NCI-H526 (cell line): Measurements from ENCODE around the gene CACNG1.
"Not testable (repeated sequence)": the region's sequence is repeated elsewhere in the genome, so short reads cannot be mapped to it uniquely, and the experiment has no call there.

Experiments
- DNase-seq, 2 experiments: peaks; one replicate each; lab custom pipeline; 2025; lab: John Stamatoyannopoulos, UW

CACNG1 gene

DNA sequence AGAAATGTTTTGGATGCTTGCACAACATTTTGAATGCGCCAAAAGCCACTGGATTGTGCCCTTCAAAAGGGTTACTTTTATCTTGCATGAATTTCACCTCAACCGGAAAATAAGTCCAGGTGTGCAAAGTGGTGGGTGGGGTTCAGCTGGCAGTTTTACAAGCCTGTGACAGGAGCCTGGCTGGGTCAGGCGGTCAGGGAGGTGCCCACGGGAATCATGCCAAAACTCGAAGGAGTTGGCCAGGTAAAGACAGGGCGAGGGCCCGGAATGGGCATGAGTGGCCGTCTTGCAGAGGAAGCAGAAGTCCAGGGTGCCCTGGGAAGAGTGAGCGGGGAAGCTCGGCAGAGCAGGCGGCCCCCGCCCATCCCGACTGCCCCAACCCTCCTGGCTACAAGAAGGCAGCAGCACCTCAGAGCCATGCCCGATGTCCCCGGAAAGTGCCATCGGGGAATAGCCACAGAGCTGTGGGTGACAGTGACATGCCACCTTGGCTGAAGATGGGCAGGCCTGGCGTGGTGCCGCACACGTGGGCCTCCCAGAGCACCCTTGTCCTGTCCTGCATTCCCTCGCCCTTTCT lies 19.1 kb upstream of the CACNG1 start:
- no peak for DNase-seq

DNA sequence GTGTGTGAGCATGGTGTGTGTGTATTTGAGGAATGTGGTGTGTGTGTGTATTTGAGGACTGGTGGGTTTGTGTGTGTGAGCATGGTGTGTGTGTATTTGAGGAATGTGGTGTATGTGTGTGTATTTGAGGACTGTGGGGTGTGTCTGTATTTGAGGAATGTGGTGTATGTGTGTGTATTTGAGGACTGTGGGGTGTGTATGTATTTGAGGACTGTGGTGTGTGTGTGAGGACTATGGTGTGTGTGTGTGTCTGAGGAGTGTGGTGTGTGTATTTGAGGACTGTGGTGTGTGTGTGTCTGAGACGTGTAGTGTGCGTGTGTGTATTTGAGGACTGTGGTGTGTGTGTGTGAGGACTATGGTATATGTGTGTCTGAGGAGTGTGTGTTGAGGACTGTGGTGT lies 18.0 kb upstream of the CACNG1 start:
- DNase-seq = no peak

DNA sequence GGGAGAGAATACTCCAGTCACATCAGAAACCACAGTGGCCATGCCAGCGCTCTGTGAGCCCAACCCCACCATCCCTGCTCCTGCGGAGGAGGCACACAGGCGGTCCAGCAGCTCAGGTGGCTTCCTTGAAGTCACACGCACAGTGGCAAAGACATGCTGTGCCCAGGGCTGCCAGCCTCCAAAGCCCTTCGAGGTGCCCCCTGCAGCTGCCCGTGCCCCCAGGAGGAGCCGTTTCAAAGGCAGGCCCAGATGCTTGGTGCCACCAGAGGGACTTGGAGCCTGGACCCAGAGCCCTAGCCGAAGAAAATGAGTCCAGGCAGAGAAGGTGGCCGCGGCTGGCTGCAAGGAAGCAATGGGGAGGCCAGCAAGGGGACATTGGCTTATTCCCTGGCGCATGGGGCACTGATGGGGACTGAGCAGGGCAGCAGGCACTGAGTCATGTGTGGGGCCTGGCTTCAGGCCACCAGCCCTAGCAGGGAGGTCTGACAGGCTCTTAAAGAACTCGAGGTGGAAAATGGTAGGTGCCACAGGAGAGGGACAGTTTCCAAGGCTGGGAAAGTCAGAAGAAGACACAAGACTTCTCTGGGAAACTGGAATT lies 17.2 kb upstream of the CACNG1 start:
- no peak for DNase-seq

DNA sequence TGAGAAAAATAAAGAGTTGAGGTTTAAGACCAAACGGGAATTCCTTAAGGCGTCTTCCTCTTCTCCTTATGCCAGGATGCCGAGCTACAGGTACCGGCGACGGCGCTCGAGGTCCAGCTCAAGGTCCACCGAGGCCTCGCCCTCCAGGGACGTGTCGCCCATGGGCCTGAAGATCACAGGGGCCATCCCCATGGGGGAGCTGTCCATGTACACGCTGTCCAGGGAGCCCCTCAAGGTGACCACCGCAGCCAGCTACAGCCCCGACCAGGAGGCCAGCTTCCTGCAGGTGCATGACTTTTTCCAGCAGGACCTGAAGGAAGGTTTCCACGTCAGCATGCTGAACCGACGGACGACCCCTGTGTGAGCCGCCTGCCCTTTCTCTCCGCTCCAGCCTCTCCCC lies 13.7 kb upstream of the CACNG1 start:
- no peak for DNase-seq

DNA sequence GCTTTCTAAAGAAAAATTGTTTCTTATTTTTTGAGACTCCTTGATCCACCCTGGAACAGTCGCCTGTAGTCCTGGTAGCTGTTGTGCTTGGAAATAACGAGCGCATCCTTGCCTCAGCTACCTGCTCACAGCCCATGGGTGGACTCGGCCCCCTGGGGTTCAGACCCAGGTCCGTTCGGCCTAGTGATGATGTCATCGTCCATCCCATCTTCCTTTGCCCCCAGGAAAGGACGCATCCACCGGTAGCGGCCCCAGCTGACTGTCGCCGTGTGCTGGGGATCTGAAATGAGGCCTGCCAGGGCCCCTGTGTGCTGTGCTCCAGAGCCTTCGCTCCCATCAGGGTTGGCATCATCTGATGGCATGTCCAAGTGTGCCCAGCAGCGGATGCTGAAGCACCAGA lies 12.0 kb upstream of the CACNG1 start:
- DNase-seq = no peak

DNA sequence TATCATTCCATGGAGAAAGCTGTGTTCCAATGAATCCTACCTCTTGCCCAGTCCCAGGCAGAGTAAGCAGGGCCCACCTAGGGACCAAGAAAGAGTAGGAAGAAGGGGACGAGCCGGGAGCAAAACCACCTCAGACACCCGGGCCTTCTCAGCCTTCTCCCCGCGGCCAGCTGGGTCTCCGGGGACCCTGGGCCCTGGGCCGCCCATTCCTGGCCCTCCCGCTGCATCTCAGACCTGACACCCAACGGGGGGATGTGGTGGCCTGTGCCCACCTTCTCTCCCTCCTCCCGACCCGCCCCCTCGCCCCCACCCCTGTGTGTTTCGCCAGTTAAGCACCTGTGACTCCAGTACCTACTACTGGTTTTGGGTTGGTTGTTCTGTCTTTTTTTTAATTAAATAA lies 11.4 kb upstream of the CACNG1 start:
- DNase-seq = no peak

DNA sequence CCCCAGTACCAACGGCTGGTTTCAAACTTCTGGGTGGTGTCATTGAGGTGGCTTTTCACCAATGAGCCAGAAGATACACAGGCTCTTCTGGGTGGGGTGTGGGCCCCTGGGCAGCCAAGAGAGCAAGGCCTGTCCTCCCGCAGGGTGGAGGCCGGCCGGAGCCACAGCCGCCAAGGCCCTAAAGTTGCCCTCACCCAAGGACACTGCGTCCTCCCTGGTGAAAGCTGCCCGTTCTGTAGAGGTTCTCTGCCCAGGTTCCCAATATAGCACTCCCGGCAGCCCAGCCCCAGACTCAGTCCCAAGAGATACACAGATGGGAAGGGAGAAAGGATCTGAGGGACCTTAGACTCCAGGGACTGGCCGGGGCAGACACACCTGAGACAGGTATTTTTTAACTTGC lies 10.7 kb upstream of the CACNG1 start:
- no peak for DNase-seq

DNA sequence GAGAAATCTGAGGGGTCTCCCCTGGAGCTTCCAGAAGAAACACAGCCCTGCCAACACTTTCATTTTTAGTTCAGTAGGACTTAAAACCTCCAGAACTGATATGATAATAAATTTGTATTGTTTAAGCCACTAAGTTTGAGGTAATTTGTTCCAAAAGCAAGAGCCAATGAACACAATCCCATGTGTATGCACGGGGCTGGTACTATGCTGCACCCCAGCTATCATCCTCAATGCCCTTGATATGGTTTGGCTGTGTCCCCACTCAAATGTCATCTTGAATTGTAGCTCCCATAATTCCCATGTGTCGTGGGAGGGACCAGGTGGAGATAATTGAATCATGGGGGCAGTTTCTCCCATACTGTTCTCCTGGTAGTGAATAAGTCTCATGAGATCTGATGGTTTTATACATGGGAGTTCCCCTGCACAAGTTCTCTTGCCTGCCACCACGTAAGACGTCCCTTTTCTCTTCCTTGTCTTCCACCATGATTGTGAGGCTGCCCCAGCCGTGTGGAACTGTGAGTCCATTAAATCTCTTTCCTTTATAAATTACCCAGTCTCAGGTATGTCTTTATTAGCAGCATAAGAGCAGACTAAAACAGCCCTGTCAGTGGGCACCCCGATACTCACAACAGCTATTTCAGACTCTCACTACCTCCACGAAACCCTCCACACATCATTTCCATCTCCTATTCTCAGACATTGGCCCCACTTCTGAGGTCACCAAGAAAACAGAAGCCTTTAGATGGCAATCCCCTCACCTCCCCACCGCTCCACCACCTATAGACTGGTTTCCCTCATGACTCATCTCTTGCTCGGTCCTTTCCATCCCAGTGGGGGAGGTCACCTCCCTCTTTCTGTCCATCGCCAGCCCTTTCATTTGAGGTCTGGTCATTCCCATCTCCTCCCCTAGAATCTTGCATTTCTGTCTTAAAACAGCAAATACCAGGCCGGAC lies 8.9 kb upstream of the CACNG1 start:
- no peak for DNase-seq

DNA sequence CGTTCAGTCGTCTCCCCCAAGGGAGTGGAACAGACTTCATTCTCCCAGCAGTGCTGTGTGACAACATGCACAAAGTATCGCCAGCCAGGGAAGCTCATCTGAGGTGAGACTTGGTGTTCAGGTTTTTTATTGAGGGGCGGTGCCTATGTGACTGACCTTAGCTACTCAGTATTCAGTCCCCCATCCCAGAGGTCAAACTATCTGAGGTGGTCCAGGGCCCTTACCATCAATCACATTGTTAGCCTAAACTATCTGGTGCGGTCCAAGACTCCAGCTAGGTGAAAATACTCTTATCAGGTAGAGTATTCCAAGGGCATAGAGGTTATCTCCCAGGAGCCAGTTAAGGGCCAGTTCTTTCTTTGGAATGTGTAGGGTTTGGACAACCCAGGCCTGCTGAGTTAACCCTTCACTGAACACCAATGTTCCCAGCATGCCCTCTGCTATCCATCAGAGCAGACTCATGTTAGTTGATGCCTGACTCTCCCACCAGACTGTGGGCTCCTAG lies 5.4 kb upstream of the CACNG1 start:
- DNase-seq = no peak

DNA sequence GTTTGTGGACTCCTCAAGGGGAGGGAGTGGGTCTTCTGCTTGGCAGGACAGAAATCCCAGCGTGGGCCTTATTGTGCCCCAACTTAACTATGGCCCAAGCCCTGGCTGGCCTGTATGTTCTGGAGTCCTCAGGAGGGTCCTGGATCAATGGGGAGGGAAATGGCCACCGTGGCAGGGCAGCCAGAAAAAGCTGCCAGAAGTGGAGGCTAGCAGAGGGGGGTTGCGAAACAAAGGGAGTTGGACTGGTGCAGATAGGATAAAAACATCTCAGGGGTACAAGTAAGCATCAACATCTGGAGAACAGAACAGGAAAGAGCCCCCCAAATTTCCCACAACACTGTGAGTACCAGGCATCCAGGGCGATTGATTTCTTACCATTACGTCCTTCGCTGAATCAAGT lies 3.7 kb upstream of the CACNG1 start:
- DNase-seq = no peak

DNA sequence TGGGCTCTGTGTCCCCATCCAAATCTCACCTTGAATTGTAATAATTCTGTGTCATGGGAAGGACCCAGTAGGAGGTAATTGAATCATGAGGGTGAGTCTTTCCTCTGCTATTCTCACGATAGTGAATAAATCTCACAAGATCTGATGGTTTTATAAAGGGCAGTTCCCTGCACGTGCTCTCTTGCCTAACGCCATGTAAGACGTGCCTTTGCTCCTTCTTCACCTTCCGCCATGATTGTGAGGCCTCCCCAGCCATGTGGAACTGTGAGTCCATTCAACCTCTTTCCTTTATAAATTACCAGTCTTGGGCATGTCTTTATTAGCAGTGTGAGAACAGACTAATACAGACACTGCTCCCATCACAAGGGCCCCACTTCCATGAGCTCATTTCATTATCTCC lies 3.2 kb upstream of the CACNG1 start:
- not testable (repeated sequence) for DNase-seq

DNA sequence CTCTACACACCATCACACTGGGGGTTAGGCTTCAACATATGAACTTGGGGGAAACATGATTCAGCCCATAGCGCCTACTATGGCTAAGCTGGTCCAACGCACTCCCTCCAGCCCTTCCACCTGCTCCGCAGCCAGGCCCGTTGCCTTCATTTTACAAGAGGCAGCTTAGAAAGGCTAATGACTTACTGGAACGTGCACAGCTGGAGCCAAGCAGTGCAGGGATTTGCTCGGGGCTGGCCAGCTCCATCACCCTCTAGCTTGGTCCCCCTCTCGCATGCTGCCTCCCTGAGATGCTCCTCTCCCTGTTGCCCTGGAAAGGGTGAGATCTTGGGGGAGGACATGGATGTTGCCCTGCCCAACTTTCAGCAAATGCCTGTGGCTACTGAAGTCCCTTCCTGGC lies 2.8 kb upstream of the CACNG1 start:
- DNase-seq = no peak

DNA sequence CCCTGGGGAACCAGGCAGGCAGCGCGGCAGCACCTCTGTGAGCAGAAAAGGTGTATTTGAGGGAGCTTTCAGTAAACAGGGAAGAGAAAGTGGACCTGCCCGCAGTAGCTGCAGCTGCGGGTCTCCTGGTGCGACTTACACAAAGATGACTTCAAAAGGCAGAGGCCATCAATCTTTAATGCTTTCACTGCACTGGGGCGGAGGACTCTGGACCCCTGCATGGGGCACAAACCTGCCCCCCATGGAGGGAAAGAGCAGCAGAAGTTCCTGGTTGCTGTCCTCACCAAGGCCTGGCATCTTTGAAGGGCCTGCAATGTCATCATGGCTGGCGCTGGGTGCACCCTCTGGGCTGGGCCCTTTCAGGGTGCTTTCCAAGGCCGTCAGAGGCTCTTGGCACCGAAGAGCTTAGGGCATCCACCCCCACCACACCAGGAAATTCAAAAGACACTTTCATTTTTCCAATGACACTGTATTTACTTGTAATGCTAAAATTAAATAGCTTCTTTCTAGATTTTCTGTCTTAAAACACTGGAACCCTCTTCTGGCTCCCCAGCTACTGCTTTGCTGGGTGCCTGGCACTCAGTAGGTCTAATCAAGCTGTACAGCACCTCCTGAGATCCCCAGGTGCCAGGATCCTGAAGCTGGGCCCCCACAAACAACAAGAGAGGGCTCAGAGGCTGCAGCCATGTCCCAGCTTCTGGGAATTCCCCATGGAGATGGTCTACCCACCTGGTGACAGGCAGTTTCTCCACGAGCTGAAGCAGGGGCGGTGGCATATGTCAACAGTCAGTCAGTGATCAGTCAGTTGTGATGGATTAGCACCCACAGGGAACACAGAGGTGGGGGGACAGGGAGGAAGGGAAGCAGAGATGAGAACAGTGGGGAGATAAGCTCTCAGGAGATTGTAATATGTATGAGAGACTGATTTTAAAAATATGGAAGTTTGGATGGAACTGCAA lies 2.1 kb upstream of the CACNG1 start:
- DNase-seq = no peak

DNA sequence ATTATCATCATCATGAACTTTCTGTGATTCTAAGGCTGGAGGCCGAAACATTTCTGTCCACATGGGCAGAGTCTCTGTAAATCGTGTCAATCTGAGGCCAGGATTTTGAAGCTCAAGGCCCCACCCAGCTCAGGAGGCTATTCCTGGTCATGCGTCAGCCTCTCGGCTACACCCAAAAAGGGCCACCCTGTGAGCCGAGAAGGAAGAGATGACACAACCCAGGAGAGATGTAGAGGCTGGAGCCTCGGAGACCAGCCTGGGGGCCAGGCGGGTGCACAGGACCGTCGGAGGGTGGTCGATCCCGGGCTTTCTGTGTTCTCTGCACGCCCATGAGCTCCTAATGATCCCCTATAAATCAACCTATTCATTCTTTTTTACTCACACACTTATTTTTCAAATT lies 1.1 kb upstream of the CACNG1 start:
- no peak for DNase-seq

DNA sequence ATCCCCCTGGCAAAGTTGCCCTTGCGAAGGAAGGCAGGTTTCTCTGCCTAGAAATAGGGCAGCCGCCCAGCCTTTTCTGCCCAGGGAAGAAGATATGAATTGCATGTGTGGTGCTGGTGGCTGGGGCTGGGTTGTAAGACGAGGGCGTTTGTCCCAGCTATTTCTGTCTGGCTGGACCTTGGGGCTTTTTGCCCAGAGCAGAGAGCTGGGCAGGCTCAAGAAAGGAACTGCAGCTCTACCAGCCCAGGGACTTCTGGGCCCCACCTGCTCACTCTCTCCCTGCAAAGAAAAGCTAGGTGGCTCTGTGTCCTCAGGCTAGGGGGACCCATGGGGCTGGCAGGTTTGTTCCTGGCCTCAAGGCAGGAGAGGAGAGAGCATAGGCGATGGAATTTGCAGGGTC lies 586 bp downstream of the CACNG1 start:
- no peak for DNase-seq

DNA sequence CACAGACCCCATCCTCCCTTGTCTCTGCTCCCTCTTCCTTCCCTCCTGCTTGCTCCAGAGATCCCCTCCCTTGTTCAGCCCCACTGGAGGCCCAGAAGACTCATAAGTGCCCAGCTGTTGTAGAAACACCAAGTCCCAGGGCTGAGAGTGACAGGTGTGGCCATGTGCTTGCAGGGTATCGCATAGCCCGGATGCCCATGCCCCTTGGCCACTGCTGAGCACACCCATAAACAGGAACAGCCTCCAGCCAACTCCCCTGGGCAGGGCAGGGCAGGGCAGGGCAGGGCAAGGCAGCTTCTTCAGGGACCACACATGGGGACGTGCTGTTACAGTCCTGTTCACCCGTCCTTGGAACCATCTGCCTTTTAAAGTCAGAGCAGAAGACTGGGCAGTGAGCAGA lies 2.0 kb downstream of the CACNG1 start:
- DNase-seq = no peak

DNA sequence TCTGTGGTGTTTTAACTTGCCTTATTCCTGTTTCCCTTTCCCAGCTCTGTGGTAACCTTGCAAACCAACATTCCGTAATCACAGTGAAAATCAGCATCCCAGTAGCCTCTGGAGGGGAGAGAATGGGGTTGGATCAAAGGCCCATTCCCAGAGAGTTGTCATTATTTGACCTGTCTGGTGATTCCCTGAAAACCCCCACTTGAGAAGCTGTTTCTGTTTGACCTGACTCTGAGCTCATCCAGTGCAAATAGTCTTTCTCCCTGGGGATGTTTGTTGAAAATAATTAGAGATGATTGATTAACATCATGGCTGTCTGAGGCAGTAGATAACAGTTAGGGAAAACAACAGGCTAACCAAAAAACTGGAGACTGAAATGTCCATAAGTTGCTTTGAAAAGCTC lies 3.0 kb downstream of the CACNG1 start:
- no peak for DNase-seq

DNA sequence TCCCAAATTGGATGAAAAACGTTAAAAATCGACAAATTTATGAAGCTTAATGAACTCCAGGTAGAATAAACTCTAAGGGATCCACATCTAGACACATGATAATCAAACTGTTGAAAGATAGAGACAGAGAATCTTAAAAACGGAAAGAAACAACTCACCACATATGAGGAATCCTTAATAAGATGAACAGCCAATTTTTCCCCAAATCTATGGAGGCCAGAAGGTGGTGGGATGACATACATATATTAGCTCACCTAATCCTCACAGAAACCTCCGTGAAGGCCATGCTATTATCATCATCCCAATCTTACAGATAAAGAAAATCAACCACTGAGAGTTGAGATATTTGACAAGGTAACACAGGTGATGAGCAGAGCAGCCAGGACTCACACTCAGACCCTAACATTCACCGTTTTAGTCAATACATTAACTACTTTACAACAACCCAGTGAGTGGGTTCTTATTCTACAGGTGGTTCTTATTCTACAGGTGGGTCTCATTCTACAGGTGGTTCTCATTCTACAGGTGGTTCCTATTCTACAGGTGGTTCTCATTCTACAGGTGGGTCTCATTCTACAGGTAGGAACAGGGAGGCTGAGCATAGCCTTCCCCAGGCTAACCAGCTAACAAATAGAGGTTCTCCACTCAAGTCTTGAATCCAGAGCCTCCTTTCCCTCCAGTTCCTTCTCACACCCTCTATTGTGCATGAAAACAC lies 4.8 kb downstream of the CACNG1 start:
- DNase-seq = no peak

DNA sequence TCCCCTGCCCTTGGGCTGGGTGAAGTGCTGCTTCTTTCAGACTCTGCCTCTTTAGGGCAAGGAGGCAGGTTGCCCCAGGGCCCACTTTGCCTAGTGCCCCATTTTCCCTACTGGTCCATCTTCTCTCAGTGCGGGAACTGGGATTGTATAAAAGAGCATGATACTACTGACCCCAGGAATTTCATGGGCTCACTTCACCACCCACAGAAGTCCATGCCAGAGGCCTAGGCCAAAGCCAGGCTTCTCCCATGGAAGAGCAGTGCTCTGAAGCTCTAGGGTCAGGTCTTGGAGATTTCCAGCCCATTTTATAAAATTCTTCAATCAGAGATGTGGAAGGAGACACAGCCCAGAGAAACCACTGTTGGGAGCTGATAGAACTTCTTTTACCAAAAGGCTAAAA lies 5.7 kb downstream of the CACNG1 start:
- no peak for DNase-seq

DNA sequence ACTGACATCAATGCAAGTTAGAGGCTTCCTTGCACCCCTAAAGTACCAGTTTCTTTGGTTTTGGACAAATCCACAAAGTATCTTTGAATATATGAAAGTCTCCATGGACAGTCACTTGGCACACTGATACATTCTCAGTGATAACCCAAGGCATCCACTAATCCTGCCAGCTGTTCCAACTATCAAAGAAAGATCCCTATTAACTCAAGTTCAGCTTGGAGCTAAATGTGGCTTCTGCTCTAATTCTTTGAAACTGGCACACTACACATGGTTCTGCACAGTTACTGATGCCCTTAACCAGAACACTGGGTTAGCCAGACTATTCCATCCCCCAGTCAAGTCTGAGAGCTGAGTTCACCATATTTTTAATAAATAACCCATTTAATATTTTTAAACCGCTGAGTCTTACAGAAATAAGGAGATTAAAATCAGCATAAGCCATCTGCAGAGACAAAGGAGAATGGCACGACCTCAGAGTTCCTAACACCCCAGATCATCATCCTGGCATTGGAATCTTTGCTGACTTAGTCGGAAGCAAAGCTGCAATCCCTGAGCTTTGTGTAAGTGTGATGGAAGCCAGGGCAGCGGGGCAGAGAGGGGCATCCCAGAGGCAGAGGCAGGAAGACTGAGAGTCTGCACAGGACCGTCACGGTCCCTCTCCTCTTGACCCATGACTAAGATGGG lies 6.3 kb downstream of the CACNG1 start:
- DNase-seq = no peak

DNA sequence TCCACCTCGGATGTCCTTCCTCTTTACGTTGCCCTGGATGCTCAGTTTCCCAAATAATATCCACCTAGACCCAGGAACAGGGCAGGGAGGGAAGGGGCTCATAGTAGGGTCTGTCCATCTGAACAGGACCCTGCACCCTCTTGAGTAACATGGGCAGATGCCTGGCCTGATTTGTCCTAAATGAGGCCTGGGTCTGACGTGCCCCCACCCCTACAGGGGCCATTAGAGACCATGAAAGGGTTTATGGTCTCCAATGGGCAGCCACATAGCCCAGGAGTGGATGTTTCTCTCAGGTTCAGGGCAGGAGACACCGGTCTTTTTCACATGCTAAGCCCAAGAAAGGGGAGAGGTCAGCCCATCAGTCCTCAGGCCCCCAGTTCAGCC lies 6.8 kb downstream of the CACNG1 start:
- no peak for DNase-seq
